DMS79 treated with DMSO at 0.1 percent for 48 hours (cell line): Measurements from ENCODE around the gene EXOC1L.

Source experiments
- DNase-seq: peaks from one replicate; lab custom pipeline; 2025; lab: John Stamatoyannopoulos, UW

EXOC1L gene

DNA sequence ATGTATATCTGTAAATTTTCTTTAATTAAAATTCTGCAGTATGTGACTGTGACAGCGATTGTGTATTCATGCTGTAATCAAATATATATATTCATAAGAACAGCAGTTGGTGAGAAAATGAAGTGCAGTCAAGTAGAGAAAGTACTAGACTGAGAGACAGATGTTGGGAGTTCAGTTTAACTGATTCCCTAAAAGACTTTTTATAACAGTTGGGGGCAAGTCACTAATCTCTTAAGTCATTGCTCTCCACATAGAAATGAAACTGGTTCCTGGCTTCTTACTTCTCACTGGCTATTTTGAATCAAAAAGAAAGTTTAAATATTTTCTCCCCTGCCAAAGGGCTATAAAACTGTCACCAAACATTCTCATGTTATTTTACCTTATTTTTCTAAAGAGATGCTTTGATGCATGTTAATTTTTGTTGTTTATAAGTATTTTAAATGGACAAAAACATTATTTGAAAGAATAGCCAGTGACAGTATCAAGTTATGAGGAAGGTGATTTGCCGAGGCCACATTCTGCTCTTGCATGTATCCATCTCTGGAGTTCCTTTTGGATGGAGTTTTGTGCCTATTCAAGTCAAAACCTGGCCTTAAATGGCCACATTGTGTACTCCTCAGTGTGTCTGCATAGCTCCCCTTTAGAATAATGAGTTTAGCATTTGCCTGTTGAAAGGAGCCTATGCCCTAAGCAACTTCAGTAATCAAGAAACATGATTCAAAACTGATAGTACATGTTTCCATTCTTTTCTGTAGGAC is 64.7 kb downstream of the EXOC1L start:
- DNase-seq: no peak

DNA sequence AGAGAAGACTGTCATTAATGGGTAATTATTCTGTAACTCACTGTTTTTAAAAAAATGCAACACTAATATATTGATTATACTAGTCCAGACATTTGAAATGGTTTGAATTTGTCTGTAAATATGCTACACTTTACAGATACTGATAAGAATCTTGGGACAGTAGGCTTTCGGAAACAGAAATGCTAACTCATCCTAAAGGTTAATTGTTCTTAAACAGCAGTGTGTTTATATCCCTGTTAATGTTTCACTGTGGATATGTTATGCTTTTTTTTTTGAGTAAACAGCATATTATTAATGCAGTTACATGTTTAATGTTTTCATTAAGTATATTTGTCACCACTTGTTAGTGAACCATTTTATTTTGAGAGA is 65.2 kb downstream of the EXOC1L start:
- no peak for DNase-seq
